Measurements from ENCODE around the gene USP33. TPM values are rescaled to one million over a fixed set of nuclear protein-coding genes. Genes with fewer than 3 reads are reported as not detected.
"Not testable (repeated sequence)": the region's sequence is repeated elsewhere in the genome, so short reads cannot be mapped to it uniquely, and the experiment has no call there.

Gene USP33
- total RNA-seq, 1 donor from 2014 or later = 58.4 TPM

- H3K4me3 Mint-ChIP-seq = no peak overlapping the region
- DNase-seq (no peak), ATAC-seq (ENCODE audit: low read depth) (no peak)
- ChIA-PET POLR2A (no interaction called here), CTCF (no interaction called here)
- intact Hi-C loops (cut with micrococcal nuclease) = loop anchor here (5.0 to 10.0 kb wide), 2 partner anchors 98 to 1605 kb away; partner anchors contain the start of gene ST6GALNAC3
- no peaks in the 10 kb centered on the region for H3K9me3 Mint-ChIP-seq
- H3K27ac Mint-ChIP-seq = no peak overlapping the region
- peaks cover 22% of the 10 kb centered on the region for H3K36me3 Mint-ChIP-seq (ENCODE audit: low read depth)
- H3K27me3 Mint-ChIP-seq = no peaks in the 10 kb centered on the region
- H3K4me1 Mint-ChIP-seq = peaks cover 50% of the 10 kb centered on the region
- TF ChIP-seq, protein P1, sequence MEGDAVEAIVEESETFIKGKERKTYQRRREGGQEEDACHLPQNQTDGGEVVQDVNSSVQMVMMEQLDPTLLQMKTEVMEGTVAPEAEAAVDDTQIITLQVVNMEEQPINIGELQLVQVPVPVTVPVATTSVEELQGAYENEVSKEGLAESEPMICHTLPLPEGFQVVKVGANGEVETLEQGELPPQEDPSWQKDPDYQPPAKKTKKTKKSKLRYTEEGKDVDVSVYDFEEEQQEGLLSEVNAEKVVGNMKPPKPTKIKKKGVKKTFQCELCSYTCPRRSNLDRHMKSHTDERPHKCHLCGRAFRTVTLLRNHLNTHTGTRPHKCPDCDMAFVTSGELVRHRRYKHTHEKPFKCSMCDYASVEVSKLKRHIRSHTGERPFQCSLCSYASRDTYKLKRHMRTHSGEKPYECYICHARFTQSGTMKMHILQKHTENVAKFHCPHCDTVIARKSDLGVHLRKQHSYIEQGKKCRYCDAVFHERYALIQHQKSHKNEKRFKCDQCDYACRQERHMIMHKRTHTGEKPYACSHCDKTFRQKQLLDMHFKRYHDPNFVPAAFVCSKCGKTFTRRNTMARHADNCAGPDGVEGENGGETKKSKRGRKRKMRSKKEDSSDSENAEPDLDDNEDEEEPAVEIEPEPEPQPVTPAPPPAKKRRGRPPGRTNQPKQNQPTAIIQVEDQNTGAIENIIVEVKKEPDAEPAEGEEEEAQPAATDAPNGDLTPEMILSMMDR (IDR thresholded peaks at IDR 0.05) = no peak
These were observed 79.5 kb downstream of the USP33 start for GRCh38 chr1:77680173-77680572.

DNA sequence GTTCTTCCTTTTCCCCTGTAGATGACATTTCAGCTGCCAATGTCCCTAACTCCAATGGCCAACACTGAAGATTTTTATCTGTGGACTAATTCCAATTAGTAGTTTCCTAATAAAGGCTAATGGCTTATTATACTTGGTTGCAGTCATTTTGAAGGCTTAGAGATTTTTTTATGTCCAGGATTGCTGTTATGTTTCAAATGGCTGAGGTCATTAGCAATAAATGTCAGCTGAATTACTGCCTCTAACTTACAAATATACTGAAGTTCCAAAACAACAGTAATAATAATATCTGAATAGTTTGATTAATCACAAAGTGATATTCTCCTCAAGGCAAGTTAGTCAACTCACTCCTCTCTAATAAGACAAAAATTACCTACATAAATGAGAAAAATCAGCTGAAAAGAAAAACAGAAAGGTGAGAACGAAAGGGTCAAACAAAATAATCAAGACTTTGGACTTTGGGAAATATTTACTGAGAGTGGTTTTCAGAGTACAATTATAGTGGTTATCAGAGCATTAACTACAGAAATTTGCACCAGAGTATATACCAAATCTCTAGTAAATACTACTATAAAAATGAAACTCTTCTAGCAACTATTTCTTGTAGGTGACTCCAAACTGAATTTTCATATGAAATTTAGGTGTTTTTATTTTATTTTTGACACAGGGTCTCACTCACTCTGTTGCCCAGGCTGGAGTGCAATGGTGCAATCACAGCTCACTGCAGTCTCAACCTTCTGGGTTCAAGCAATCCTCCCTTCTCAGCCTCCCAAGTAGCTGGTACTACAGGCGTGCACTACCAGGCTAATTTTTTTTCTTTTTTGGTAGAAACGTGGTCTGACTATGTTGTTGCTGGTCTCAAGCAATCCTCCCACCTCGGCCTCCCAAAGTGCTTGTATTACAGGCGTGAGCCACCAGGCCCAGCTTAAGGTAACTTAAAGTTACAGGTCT is 80.7 kb downstream of the USP33 start:
- Mint-ChIP-seq H3K4me1 (peaks cover 43% of the 10 kb centered on the region), H3K9me3 (no peaks in the 10 kb centered on the region), H3K27ac (peak overlapping the region; percentile 3), H3K27me3 (no peaks in the 10 kb centered on the region), H3K36me3 (ENCODE audit: low read depth) (peaks cover 25% of the 10 kb centered on the region), H3K4me3 (no peak overlapping the region)
- ChIA-PET CTCF (no interaction called here), POLR2A (interaction anchor here (0.6 kb wide), 1 partner anchor 141 kb away, joined by 3 read pairs; no protein-coding TSS in a partner anchor)
- intact Hi-C loops (cut with micrococcal nuclease) = no loop called here
- TF ChIP-seq, protein P1 (IDR thresholded peaks at IDR 0.05) = no peak
- no peak for DNase-seq
- no peak for ATAC-seq (ENCODE audit: low read depth)

DNA sequence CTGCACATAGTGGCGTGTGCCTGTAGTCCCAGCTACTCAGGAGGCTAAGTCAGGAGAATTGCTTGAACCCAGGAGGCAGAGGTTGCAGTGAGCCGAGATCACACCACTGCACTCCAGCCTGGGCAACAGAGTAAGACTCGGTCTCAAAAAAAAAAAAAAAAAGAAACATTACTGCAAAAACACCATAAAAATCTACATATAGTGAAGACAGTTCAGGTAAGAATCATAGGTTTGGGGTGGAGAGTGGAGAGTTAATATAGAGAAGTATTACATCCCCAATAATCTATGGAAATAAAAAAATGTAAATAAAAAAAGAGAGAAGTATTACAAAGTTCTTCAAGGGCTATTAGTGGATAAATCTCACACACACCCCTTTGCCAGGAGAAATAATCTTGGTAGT is 84.8 kb downstream of the USP33 start:
- CTCF ChIA-PET; H3K27me3 Mint-ChIP-seq; H3K27ac Mint-ChIP-seq; H3K4me3 Mint-ChIP-seq; intact Hi-C loops (cut with micrococcal nuclease); H3K9me3 Mint-ChIP-seq; DNase-seq; ATAC-seq (ENCODE audit: low read depth): not testable (repeated sequence)
- peaks cover 41% of the 10 kb centered on the region for H3K4me1 Mint-ChIP-seq
- H3K36me3 Mint-ChIP-seq (ENCODE audit: low read depth) = peaks cover 12% of the 10 kb centered on the region
- POLR2A ChIA-PET = interaction anchor here (1.2 kb wide), 1 partner anchor 8 kb away, joined by 5 read pairs; the partner anchor contains the start of gene ZZZ3

GRCh38 chr1:77673716-77674355 is 85.8 kb downstream of the USP33 start:
- H3K27me3 Mint-ChIP-seq = no peaks in the 10 kb centered on the region
- ChIA-PET POLR2A (interaction anchor here (1.2 kb wide), 1 partner anchor 9 kb away, joined by 5 read pairs; the partner anchor contains the start of gene ZZZ3), CTCF (no interaction called here)
- no peaks in the 10 kb centered on the region for H3K9me3 Mint-ChIP-seq
- peaks cover 48% of the 10 kb centered on the region for H3K4me1 Mint-ChIP-seq
- H3K4me3 Mint-ChIP-seq = no peak overlapping the region
- DNase-seq = no peak
- no peak for ATAC-seq (ENCODE audit: low read depth)
- peaks cover 11% of the 10 kb centered on the region for H3K36me3 Mint-ChIP-seq (ENCODE audit: low read depth)
- intact Hi-C loops (cut with micrococcal nuclease) = no loop called here
- H3K27ac Mint-ChIP-seq = no peak overlapping the region
- TF ChIP-seq, protein P1 (IDR thresholded peaks at IDR 0.05) = no peak

DNA sequence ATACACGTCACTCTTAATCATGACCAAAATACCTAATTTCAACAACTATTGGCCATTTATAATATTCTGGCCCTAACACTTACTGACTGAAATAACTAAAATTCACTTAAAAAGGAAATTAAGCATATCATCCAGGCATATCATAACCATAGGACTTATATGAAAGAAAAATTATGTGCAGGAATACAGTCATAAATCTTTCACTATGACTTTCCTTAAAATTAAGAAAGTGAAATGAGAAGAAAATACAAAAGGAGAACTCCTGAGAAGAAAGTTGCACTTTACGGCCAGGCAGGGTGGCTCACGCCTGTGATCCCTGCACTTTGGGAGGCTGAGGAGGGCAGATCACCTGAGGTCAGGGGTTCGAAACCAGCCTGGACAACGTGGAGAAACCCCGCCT is 86.6 kb downstream of the USP33 start:
- intact Hi-C loops (cut with micrococcal nuclease) = no loop called here
- ChIA-PET POLR2A (no interaction called here), CTCF (no interaction called here)
- DNase-seq (no peak), ATAC-seq (ENCODE audit: low read depth) (no peak)
- no peaks in the 10 kb centered on the region for H3K9me3 Mint-ChIP-seq
- H3K36me3 Mint-ChIP-seq (ENCODE audit: low read depth) = peaks cover 10% of the 10 kb centered on the region
- no peaks in the 10 kb centered on the region for H3K27me3 Mint-ChIP-seq
- H3K27ac Mint-ChIP-seq = no peak overlapping the region
- peaks cover 42% of the 10 kb centered on the region for H3K4me1 Mint-ChIP-seq
- TF ChIP-seq, protein P1 (IDR thresholded peaks at IDR 0.05) = no peak
- H3K4me3 Mint-ChIP-seq = no peak overlapping the region

All from activated B cell treated with CpG ODN at 0.5 μM for 24 hours (primary cell).